A673 (cell line): Measurements from ENCODE around the gene ERGIC1. TPM values are rescaled to one million over a fixed set of nuclear protein-coding genes. Genes with fewer than 3 reads are reported as not detected.

Experiments used
- BruUV-seq: library from RNA; stranded (reverse); fragments of 400-500 nt; replicated peaks from 2 replicates; lab custom pipeline; 2021; lab: Mats Ljungman, UMichigan
- CTCF ChIA-PET: fragments of 300-600 bp; sonication (Branson Sonifier 250); formaldehyde crosslinking; loops from one replicate; lab custom pipeline; 2022; ENCODE audit warnings: antibody characterized with exemption; lab: Charles Lee
- POLR2A ChIA-PET: fragments of 300-600 bp; sonication (Branson Sonifier 250); formaldehyde crosslinking; loops from one replicate; lab custom pipeline; 2022; ENCODE audit warnings: antibody characterized with exemption; ENCODE audit not compliant: low non-redundant PET; lab: Charles Lee
- DNase-seq: peaks from one replicate; pipeline ENCODE4 v3.0.0-alpha.2; 2015; ENCODE audit warnings: low spot score
- H3K27ac ChIP-seq: fragments of 200-600 bp; sonication (generic); 2 replicates; pipeline ENCODE4 v1.5.1; 2016; ENCODE audit warnings: mixed run types, low read depth, mild to moderate bottlenecking, mixed read lengths, antibody characterized with exemption, low read length; ENCODE audit not compliant: poor library complexity, severe bottlenecking
- H3K27me3 ChIP-seq: fragments of 200-600 bp; sonication (generic); replicated peaks from 2 replicates; pipeline ENCODE4 v1.6.1; 2017; ENCODE audit warnings: mixed run types, low read depth, mild to moderate bottlenecking, mixed read lengths, antibody characterized with exemption, low read length; ENCODE audit not compliant: insufficient read depth, poor library complexity
- H3K36me3 ChIP-seq: fragments of 200-600 bp; sonication (generic); 2 replicates; pipeline ENCODE4 v1.6.1; 2016; ENCODE audit warnings: mixed run types, mild to moderate bottlenecking, mixed read lengths, antibody characterized with exemption, low read length; ENCODE audit not compliant: insufficient read depth, poor library complexity, severe bottlenecking
- H3K4me1 ChIP-seq: fragments of 200-600 bp; sonication (generic); 2 replicates; pipeline ENCODE4 v1.6.1; 2017; ENCODE audit warnings: mixed run types, mild to moderate bottlenecking, mixed read lengths, antibody characterized with exemption, low read length; ENCODE audit not compliant: insufficient read depth, poor library complexity, severe bottlenecking
- H3K4me3 ChIP-seq: fragments of 200-600 bp; sonication (generic); 2 replicates; pipeline ENCODE4 v1.5.1; 2016; ENCODE audit warnings: low read depth, mixed run types, mild to moderate bottlenecking, mixed read lengths, low read length; ENCODE audit not compliant: poor library complexity, severe bottlenecking
- H3K9me3 ChIP-seq: fragments of 200-600 bp; sonication (generic); 2 replicates; pipeline ENCODE4 v1.6.1; 2016; ENCODE audit warnings: mixed run types, low read depth, mild to moderate bottlenecking, mixed read lengths, antibody characterized with exemption, low read length; ENCODE audit not compliant: poor library complexity, severe bottlenecking
- EZH2 ChIP-seq: fragments of 200-600 bp; sonication (generic); IDR thresholded peaks from 2 replicates; pipeline ENCODE4 v1.6.1; 2017; ENCODE audit warnings: borderline replicate concordance, low read depth, mild to moderate bottlenecking, mixed read lengths, antibody characterized with exemption, low read length; ENCODE audit not compliant: poor library complexity, severe bottlenecking
- intact Hi-C: fragments of 100-400 bp; cut with micrococcal nuclease; formaldehyde crosslinking; loops from one replicate; pipeline ENCODE4 v1.10.0; 2022; ENCODE audit not compliant: unreplicated experiment
- total RNA-seq: library from RNA; stranded (reverse); gene quantifications from 2 replicates; pipeline ENCODE4 v1.2.3, GENCODE V29; 2021
- TF ChIP-seq, protein P1 (sequence below): fragments of 300-800, 200-600 bp; sonication (generic); conservative IDR thresholded peaks from 2 replicates; pipeline ENCODE4 v1.5.1; 2017; ENCODE audit warnings: low read depth, mild to moderate bottlenecking, antibody characterized with exemption, low read length, moderate library complexity, mixed read lengths

ERGIC1 gene
- total RNA-seq, 1 experiment from 2014 or later = 44.2 TPM

- DNase-seq = peak; percentile 54
- H3K4me3 ChIP-seq = no peak overlapping the region
- BruUV-seq = no TSS peak
- TF ChIP-seq, protein P1, sequence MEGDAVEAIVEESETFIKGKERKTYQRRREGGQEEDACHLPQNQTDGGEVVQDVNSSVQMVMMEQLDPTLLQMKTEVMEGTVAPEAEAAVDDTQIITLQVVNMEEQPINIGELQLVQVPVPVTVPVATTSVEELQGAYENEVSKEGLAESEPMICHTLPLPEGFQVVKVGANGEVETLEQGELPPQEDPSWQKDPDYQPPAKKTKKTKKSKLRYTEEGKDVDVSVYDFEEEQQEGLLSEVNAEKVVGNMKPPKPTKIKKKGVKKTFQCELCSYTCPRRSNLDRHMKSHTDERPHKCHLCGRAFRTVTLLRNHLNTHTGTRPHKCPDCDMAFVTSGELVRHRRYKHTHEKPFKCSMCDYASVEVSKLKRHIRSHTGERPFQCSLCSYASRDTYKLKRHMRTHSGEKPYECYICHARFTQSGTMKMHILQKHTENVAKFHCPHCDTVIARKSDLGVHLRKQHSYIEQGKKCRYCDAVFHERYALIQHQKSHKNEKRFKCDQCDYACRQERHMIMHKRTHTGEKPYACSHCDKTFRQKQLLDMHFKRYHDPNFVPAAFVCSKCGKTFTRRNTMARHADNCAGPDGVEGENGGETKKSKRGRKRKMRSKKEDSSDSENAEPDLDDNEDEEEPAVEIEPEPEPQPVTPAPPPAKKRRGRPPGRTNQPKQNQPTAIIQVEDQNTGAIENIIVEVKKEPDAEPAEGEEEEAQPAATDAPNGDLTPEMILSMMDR = peak; percentile 92
- TF ChIP-seq EZH2 = no peak
- intact Hi-C loops = loop anchor here (1.0 to 10.0 kb wide), 3 partner anchors 160 to 458 kb away; partner anchors contain the start of gene DUSP1
- H3K36me3 ChIP-seq = no peaks in the 10 kb centered on the region
- POLR2A ChIA-PET = no interaction called here
- CTCF ChIA-PET = interaction anchor here (0.6 to 1.5 kb wide), 5 partner anchors 160 to 260 kb away, joined by 4 to 15 read pairs (median 8); no protein-coding TSS in a partner anchor
- H3K27me3 ChIP-seq = no peaks in the 10 kb centered on the region
- H3K9me3 ChIP-seq = no peaks in the 10 kb centered on the region
- H3K4me1 ChIP-seq = no peaks in the 10 kb centered on the region
- no peak overlapping the region for H3K27ac ChIP-seq
These were observed 98.4 kb downstream of the ERGIC1 start for GRCh38 chr5:172932313-172933017.

DNA sequence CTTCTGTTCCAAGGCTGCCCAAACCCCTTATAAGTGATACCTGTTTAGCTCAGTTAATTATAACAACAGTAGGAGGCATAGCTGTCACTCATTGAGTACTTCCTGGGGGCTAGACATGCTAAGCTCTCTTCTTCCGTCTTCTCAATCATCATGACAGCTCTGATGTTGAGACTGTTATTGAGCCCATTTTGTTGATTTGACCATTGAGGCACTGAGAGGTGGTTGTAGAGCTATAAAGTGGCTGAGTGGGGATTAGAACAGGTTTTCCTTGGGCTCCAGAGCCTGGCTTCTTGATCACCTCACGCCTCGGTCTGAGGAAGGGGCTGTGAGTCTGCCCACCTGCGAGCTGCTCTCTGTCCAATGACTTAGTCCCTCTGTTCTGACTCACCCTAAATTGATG, 99.2 kb downstream of the ERGIC1 start:
- BruUV-seq = no TSS peak
- no peaks in the 10 kb centered on the region for H3K27me3 ChIP-seq
- H3K9me3 ChIP-seq = no peaks in the 10 kb centered on the region
- no peak for DNase-seq
- H3K4me3 ChIP-seq = no peak overlapping the region
- POLR2A ChIA-PET = interaction anchor here (0.6 kb wide), 1 partner anchor 19 kb away, joined by 4 read pairs; no protein-coding TSS in a partner anchor
- H3K4me1 ChIP-seq = no peaks in the 10 kb centered on the region
- no peaks in the 10 kb centered on the region for H3K36me3 ChIP-seq
- no peak overlapping the region for H3K27ac ChIP-seq
- CTCF ChIA-PET = interaction anchor here (1.5 kb wide), 2 partner anchors 161 to 218 kb away, joined by 5 to 8 read pairs; no protein-coding TSS in a partner anchor
- intact Hi-C loops = loop anchor here (5.0 to 10.0 kb wide), 2 partner anchors 161 to 458 kb away; partner anchors contain the start of gene DUSP1
- TF ChIP-seq, protein P1 = no peak
- no peak for TF ChIP-seq EZH2

DNA sequence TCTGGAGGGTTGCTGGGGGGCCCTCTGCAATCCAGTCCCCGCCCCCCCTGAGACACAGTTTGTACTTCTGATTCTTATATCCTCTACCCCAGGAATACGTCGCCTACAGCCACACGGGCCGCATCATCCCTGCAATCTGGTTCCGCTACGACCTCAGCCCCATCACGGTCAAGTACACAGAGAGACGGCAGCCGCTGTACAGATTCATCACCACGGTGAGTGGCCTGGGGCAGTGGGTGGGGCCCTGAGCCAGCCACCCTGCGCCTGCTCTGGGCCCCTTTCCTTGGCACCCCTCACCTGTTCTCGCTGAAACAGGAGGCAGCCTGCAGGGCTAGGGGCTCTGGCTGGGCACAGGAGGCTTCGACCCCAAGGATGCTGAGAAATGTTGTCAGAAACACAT, 101.0 kb downstream of the ERGIC1 start:
- TF ChIP-seq, protein P1 = no peak
- TF ChIP-seq EZH2 = no peak
- Histone ChIP-seq H3K36me3 (no peaks in the 10 kb centered on the region), H3K27ac (no peak overlapping the region), H3K9me3 (no peaks in the 10 kb centered on the region), H3K27me3 (no peaks in the 10 kb centered on the region), H3K4me3 (no peak overlapping the region), H3K4me1 (peaks cover under 1% of the 10 kb centered on the region)
- POLR2A ChIA-PET = no interaction called here
- CTCF ChIA-PET = no interaction called here
- no TSS peak for BruUV-seq
- DNase-seq = no peak
- intact Hi-C loops = loop anchor here (10.0 kb wide), 1 partner anchor 460 kb away; no protein-coding TSS in a partner anchor
